HG02610 (cell line): Measurements from ENCODE around the gene AGER.
"Not testable (repeated sequence)": the region's sequence is repeated elsewhere in the genome, so short reads cannot be mapped to it uniquely, and the experiment has no call there.

Experiments used
- ATAC-seq: cut with Tn5 transposase; IDR thresholded peaks from one replicate; pipeline ENCODE4 v1.9.1; 2021; ENCODE audit warnings: mild to moderate bottlenecking, moderate library complexity; ENCODE audit not compliant: unreplicated experiment

AGER gene

GRCh38 chr6:32187725-32188380, 3.8 kb upstream of the AGER start:
- not testable (repeated sequence) for ATAC-seq

- no peak for ATAC-seq
Measured at GRCh38 chr6:32187009-32187709, 3.1 kb upstream of the AGER start.

DNA sequence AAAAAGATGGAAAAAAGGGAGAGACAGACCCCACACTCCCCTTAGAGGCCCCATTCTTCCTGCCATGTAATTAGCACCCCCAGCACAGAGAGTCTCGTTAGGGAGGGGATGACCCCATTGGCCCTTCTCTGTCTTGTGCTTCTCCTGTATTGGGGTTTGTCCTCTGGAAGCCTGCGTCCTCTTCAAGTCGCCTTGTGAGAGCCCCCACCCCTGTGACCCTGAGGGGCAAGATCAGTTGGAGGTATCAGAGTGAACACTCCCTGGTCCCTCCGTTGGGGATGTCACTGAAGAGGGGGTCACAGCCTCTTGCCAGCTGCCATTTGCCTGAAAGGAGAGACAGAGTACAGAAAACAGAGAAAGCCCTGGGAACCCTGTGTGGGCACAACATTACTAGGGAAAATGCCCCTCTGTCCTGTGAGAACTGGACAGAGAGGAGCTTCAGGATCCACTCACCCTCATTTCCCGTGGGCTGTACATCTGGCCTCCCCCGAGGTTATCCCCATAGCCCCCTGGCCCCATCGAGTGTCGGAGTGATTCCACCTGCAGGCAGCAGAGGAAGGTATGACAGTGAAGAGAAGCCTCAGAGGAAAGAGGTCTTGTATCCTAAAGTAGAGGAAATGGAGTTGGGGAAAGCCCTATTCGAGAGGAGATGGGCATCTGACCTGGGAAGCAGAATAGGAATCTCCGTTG, 2.2 kb upstream of the AGER start:
- ATAC-seq, result not testable (repeated sequence)

DNA sequence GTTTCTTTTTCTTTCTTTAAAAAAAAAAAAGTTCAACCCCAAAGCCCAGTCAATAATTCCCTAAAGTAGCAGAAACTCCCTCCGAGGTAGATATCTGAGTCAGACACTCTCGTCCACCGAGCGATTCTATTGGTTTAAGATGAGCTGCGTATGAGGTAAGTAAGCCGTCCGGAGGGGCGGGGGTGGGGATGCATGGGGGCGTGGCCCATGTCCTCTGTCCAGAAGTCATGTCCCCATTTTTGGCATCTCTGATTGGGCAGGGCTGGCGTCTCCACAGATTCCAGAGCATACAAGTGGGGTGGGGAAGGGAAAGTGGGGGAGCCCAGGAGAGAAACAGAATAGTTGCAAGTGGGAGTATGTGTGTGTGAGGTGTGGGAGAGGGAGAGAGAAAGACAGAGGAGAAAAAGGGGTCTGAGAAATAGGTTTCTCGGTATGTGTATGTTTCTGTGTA, 1.7 kb upstream of the AGER start:
- not testable (repeated sequence) for ATAC-seq

- ATAC-seq, result no peak
Measured at GRCh38 chr6:32183483-32184083, 470 bp downstream of the AGER start.

DNA sequence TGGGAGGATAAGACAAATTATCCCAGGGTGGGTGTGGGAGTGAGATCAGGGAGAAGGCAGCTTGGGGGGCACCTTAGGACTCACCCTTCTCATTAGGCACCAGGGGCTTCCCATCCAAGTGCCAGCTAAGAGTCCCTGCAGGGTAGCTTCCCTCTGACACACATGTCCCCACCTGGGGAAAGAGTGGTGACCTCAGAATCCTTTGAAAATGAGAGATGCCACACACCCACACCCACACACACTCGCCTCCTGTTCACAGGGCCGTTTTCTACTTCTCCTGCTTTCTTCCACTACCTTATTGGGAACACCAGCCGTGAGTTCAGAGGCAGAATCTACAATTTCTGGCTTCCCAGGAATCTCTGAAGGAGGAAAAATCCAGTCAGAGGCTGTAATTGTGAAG, 1.0 kb downstream of the AGER start:
- no peak for ATAC-seq

GRCh38 chr6:32182555-32182981, 1.5 kb downstream of the AGER start:
- no peak for ATAC-seq

GRCh38 chr6:32181915-32182529, 2.0 kb downstream of the AGER start:
- no peak for ATAC-seq

- ATAC-seq, result no peak
Measured at GRCh38 chr6:32181148-32181702, 2.8 kb downstream of the AGER start.

DNA sequence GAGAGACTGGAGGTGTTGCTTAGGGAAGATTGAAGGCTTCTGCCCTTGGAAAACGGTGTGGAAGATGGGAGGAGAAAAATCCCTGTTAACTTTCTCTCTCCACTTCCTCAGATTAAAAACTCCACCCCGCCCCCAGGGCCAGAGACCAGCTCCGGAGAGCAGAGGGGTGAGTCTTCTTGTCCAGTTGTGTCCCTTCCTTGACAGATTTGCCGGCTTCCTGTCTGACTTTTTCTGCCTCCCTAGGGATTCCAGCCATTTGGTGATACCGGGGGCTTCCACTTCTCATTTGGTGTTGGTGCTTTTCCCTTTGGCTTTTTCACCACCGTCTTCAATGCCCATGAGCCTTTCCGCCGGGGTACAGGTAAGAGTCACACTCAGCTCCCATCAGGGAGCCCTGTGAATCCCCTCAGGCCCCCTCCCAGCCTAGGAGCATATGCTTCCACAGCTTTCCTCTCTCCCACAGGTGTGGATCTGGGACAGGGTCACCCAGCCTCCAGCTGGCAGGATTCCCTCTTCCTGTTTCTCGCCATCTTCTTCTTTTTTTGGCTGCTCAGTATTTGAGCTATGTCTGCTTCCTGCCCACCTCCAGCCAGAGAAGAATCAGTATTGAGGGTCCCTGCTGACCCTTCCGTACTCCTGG, 4.2 kb downstream of the AGER start:
- ATAC-seq, result no peak

GRCh38 chr6:32178547-32179440, 5.3 kb downstream of the AGER start:
- no peak for ATAC-seq

DNA sequence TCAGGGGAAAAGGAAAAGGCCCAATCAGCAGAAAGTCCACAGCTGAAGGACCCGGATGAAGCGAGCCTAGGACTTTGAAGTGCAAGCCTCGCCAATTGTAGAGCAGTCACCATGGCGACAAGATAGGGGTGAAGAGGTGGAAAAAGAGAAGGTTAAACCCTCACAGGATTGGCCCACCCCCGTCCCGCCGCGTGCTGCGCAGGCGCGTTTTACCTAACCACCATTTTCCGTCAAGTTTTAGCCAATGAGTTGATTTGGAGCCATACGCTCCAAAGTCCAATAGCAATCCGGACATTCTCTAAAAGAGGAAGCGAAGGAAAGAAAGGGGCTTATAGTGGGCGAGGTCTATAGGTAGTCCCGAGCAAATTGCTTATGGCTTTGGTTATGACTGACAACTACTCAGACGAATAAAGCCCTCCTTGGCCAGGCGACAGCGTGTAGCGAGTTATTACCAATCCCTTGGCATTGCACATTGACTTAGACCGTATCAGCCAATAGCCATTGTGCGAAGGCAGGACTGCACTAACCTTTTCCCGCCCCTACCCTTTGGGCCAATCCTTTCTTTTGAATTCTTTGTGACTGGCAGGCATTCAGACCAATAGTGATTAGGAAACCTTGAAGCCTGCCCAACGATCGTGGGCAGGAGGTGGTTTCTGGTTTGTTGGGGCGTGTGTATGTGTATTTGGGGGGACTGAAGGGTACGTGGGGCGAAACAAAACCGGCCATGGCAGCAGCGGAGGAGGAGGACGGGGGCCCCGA, 6.1 kb downstream of the AGER start, which contains the start of gene RNF5:
RNF5 (plus strand) TSS at position 618 of the 759 bp plus-strand sequence; CDS start at position 725, 107 bp downstream.
- ATAC-seq, result peak; percentile 82

DNA sequence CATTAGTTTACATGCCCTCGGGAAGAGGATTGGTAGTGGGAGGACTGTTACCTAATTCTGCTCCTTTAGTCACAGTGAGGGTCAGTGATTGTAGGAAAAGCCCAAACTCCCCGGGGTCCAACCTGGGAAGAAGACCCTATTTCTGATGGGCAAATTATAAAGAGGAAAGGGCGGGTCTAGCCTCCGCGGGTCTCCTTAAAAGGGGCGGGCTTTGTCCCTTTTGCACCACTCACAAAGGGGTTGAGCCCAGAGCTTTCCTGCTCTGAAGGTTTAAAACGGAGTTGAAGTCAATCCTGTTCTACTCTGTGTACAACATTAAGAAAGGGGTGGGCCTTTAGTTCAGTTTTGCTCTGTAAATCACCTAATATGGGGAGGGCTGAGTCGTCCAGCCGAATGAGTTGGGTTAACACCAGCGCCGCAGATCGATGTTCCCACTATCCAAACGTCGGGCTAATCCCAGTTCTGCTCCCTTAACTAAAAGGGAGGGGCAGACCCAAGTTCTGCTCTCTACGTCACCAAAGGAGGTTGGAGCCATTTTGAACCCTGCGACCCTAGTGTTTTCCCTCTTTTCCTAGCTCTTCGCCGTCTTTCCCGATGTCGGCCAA, 6.8 kb downstream of the AGER start:
- no peak for ATAC-seq

DNA sequence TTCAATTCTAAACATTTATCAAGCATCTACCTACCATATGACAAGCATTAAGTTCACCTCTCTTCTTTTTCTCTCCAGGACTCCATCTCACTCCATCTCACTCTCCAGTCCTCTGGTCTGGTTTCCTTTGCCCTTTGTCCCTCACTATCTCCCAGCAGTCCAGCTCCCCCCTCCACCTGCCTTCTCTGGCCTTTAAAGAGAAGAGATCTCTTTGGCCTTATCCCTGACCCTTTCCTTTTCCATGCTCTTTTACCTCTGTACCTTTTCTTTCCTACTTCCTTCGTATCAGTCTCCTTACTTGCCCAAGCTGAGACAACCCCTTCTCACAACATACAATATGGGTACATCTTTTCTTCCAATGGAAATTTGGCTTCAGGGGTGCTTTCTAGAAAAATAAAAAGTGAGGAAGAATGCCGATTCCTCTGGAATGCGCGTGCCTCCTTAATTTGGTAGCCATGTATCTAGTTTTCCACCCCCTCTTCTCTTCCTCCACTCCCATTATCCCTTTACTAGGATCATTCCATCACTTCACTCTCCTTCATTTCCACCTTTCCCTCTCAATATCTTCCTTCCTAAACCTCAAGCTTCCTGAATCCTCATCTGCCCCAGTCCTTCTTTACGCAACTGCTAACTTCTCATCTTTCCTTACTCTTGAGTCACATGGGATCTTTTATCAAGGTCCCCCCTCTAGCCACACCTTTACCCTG, 7.4 kb downstream of the AGER start:
- ATAC-seq, result no peak

DNA sequence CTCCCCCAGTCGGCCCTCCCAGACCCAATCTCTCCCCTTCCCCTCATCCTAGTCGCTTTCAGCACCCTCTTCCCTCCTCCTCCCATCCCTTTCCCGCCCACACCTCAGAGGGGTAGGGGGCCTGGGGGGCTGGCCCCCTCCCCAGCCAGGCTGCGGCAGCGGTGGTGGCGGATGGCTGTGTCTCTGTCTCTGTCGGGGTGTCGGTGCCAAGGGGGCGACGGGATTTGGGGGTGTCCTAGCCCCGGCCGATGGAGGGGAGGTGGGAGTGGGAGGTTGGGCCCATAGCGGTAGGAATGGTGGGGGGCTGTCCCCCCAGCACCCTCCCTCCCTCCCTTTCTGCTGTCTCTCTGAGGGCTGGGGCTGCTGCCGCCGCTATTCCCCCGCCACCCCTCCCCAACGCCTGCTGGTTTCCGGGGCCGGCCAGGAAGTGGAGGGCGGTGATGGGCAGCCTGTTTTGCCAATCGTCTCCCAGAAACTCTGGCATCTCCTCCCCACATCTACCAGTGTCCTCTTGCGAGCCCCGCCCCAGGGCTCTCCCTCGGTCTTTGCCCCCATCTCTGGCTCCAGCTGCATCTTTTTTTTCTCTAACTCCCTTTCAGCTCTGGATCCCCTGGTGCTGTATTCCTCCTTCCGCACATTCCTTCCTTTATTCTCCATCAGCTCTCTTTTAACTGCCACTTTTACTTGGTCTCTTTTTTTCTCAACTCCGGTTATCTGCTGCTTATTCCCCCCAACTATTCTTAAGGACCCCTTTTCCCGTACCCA, 8.2 kb downstream of the AGER start, which contains the start of gene AGPAT1:
AGPAT1 (minus strand) TSS at position 374 of the 765 bp plus-strand sequence. CDS start 4,588 bp downstream, outside the sequence.
- peak; percentile 48 for ATAC-seq

DNA sequence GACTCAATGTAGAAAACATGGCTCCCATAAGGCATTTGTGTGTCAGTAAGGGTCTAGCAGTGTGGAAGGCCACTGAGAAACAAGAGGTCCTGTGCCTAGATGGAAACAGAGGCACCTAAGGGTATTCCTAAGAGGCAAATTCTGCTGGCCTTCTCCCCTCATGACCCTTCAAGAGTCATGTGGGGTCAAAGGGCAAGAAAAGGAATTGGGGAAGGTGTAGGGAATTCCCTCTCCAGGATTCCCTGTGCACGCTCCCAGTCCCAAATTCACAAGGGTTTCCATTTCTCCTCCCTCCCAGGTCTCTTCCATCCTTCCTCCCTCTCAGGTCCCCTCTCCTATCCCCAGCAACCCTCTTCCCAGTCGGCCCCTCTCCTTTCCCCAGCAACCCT, 8.7 kb downstream of the AGER start:
- ATAC-seq, result no peak
